ENCODE data around the gene PDILT.

Gene PDILT

DNA sequence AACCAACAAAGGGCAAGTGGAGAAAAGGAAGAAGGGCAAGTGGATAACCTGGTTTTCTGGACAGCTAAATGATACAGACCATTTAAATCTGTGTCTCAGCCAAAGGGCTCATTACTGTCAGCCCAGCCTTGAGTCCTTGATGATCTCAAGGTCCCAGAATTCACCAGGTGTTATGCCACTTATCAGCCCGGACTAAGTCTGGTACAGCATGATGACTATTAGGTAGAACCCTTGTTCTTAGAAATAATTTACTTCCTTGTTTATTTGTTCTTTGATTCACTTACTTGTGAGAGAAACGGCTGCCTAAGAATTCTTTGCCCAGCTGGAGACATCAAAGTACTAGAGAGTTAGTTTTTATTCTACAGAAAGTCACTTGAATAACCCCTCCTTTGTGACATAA is 3.5 kb downstream of the PDILT start:
- Histone ChIP-seq H3K27ac (ENCODE audit: low read length) (no peak overlapping the region), H3K4me1 (ENCODE audit: control insufficient read depth, low read depth, low read length) (no peaks in the 10 kb centered on the region), H3K36me3 (ENCODE audit: control insufficient read depth, low read depth, low read length) (no peaks in the 10 kb centered on the region), H3K9ac (ENCODE audit: low read length) (no peak overlapping the region), H3K4me3 (ENCODE audit: low read length) (no peak overlapping the region), H3K9me3 (ENCODE audit: control insufficient read depth, low read depth, low read length) (no peaks in the 10 kb centered on the region), H3K27me3 (ENCODE audit: control insufficient read depth, insufficient read depth, low read length) (no peaks in the 10 kb centered on the region)

DNA sequence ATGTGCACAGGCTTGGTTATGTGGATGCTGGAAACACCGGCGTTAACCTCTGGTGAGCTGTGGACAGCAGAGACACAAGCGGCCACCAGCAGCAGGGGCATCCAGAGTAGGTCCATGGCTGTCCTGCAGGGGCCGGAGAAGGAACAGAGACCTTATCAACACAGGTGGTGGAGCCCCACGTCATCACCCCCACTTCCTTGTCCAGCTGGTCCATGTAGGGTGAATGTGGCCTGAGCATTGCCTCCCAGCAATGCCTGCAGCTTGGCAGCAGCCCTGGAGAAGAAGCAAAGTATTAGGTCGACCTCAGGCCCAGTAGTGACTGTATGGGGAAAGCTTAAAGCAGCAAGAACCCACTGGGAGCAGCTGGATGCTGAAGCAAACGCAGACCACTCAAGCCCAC is 5.4 kb downstream of the PDILT start:
- Histone ChIP-seq H3K9me3 (ENCODE audit: control insufficient read depth, low read depth, low read length) (no peaks in the 10 kb centered on the region), H3K27ac (ENCODE audit: low read length) (no peak overlapping the region), H3K9ac (ENCODE audit: low read length) (no peak overlapping the region), H3K27me3 (ENCODE audit: control insufficient read depth, insufficient read depth, low read length) (no peaks in the 10 kb centered on the region), H3K4me1 (ENCODE audit: control insufficient read depth, low read depth, low read length) (no peaks in the 10 kb centered on the region), H3K36me3 (ENCODE audit: control insufficient read depth, low read depth, low read length) (no peaks in the 10 kb centered on the region), H3K4me3 (ENCODE audit: low read length) (no peak overlapping the region)

DNA sequence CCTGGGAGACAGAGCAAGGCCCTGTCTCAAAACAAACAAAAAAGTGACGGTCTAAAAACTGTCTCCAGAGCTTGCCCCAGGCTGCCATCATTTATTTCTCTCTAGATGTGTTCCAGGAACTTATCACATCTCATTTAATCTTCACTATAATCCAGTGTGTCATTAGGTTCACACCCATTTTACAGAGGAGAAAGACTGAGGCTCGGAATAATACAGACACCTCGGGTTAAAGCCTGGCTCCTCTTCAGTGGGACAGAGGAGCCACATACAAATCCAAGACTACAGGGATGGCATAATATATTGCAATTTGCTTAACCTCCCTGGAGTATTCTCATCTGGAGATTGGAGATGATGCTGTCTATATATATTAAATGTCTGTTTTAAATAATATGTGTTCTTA is 5.9 kb downstream of the PDILT start:
- no peaks in the 10 kb centered on the region for H3K27me3 ChIP-seq (ENCODE audit: control insufficient read depth, insufficient read depth, low read length)
- H3K4me1 ChIP-seq (ENCODE audit: control insufficient read depth, low read depth, low read length) = no peaks in the 10 kb centered on the region
- H3K9me3 ChIP-seq (ENCODE audit: control insufficient read depth, low read depth, low read length) = no peaks in the 10 kb centered on the region
- H3K4me3 ChIP-seq (ENCODE audit: low read length) = no peak overlapping the region
- no peak overlapping the region for H3K27ac ChIP-seq (ENCODE audit: low read length)
- no peak overlapping the region for H3K9ac ChIP-seq (ENCODE audit: low read length)
- no peaks in the 10 kb centered on the region for H3K36me3 ChIP-seq (ENCODE audit: control insufficient read depth, low read depth, low read length)

DNA sequence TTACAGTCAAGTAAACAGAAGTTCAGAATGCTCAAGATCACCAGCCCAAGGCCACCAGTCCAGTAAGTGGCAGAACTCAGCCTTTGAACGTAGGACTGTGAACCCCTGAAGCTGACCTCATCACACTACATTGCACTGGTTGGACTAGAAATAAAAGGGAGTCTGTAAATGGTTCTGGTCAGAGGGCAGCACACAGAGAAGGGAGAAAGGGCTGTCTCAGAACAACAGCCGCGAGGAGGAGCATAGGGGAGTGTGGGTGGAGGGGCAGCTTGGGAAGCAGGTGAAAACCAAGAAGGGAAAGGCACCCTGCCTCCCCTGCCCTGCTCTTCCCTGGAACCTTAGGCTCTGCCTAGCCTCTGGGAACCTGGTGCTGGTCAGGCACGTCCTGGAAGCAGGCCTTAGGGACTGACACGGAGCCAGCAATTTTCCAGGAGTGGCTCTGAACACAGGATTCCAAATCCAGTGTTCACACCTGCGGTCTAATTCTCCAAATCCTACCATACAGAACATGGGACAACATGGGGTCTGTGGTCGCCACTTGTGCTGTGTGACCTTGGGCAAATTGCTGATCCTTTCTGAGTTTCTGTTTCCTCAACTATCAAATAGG is 7.0 kb downstream of the PDILT start:
- Histone ChIP-seq H3K9ac (ENCODE audit: low read length) (no peak overlapping the region), H3K27ac (ENCODE audit: low read length) (no peak overlapping the region), H3K36me3 (ENCODE audit: control insufficient read depth, low read depth, low read length) (no peaks in the 10 kb centered on the region), H3K4me1 (ENCODE audit: control insufficient read depth, low read depth, low read length) (no peaks in the 10 kb centered on the region), H3K9me3 (ENCODE audit: control insufficient read depth, low read depth, low read length) (no peaks in the 10 kb centered on the region), H3K4me3 (ENCODE audit: low read length) (no peak overlapping the region), H3K27me3 (ENCODE audit: control insufficient read depth, insufficient read depth, low read length) (no peaks in the 10 kb centered on the region)

DNA sequence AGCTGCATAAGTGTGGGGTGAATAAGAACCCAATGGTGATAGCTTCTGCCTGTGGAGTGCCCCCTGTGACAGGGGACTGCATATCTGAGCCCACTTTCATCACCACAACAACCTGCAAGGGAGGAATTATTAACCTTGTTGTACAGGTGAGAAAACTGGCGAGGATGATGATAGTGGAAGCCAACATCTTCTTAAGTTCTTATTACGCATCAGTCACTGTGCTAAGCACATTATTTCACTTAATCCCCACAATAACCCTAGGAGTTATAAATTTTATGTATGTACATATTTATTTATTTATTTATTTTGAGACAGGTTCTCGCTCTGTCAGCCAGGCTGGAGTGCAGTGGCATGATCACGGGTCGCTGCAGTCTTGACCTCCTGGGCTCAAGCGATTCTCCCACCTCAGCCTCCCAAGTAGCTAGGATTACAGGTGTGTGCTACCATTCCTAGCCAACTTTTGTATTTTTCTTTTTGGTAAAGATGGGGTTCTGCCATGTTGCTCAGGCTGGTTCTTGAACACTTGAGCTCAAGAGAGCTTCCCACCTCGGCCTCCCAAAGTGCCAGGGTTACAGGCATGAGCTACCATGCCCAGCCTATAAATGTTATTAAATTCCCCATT is 7.6 kb downstream of the PDILT start:
- Histone ChIP-seq H3K9ac (ENCODE audit: low read length) (no peak overlapping the region), H3K4me1 (ENCODE audit: control insufficient read depth, low read depth, low read length) (no peaks in the 10 kb centered on the region), H3K27ac (ENCODE audit: low read length) (no peak overlapping the region), H3K4me3 (ENCODE audit: low read length) (no peak overlapping the region), H3K9me3 (ENCODE audit: control insufficient read depth, low read depth, low read length) (no peaks in the 10 kb centered on the region), H3K36me3 (ENCODE audit: control insufficient read depth, low read depth, low read length) (no peaks in the 10 kb centered on the region), H3K27me3 (ENCODE audit: control insufficient read depth, insufficient read depth, low read length) (no peaks in the 10 kb centered on the region)

DNA sequence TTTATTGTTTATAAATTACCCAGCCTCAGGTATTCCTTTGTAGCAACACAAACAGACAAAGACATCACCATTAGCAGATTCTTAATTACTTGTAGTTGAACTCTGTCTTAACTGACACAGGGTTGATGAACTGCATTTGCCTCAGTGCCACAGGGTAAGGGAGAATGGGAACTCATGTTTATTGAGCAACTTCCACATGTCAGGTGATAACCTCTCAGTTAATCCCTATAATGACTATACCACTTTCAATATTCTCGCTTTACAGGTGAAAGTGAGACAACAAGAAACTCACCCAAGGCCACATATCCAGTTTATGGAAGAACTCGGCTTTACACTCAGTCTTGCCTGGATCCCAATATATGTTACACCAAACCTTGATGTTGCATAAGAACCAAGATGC is 8.6 kb downstream of the PDILT start:
- H3K9me3 ChIP-seq (ENCODE audit: control insufficient read depth, low read depth, low read length) = no peaks in the 10 kb centered on the region
- no peak overlapping the region for H3K9ac ChIP-seq (ENCODE audit: low read length)
- no peaks in the 10 kb centered on the region for H3K27me3 ChIP-seq (ENCODE audit: control insufficient read depth, insufficient read depth, low read length)
- no peak overlapping the region for H3K27ac ChIP-seq (ENCODE audit: low read length)
- no peak overlapping the region for H3K4me3 ChIP-seq (ENCODE audit: low read length)
- H3K4me1 ChIP-seq (ENCODE audit: control insufficient read depth, low read depth, low read length) = no peaks in the 10 kb centered on the region
- H3K36me3 ChIP-seq (ENCODE audit: control insufficient read depth, low read depth, low read length) = no peaks in the 10 kb centered on the region

DNA sequence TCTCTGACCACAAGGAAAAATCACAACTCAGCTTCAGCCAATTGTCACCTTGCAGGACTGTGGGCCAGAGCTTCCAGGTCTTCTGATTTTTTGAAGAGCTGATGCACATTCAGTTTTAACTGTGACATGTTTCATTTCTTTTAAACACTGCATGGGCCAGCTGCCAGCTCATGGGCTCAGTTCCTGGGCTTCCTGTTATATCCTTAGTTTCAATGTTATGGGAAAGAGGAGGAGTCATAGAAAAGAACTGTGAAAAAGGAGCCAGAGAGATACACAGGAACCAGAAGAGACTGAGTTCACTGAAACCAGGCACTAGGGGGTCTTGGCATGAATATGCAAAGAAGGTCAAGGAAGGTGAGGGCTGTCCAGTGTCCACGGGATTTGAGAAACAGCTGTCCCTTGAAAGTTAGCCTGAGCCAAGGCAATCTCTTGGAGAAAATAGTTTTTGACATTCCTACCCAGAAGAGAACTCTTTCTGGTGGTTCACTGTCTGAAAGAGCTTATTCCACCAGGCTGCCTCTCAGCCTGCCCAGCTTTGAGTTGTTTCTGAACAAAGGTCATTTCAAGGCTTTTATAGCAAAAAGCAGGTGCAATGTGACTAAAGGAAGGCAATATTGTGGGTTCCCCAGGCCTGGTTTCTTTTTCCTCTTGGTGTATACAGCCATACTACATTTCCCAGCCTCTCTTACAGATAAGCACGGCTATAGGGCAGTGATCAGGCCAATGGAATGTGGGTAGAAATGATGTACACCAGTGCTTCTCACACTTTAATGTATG is 10.5 kb downstream of the PDILT start:
- no peak overlapping the region for H3K9ac ChIP-seq (ENCODE audit: low read length)
- no peaks in the 10 kb centered on the region for H3K4me1 ChIP-seq (ENCODE audit: control insufficient read depth, low read depth, low read length)
- no peak overlapping the region for H3K4me3 ChIP-seq (ENCODE audit: low read length)
- no peak overlapping the region for H3K27ac ChIP-seq (ENCODE audit: low read length)
- no peaks in the 10 kb centered on the region for H3K9me3 ChIP-seq (ENCODE audit: control insufficient read depth, low read depth, low read length)
- H3K27me3 ChIP-seq (ENCODE audit: control insufficient read depth, insufficient read depth, low read length) = no peaks in the 10 kb centered on the region
- H3K36me3 ChIP-seq (ENCODE audit: control insufficient read depth, low read depth, low read length) = no peaks in the 10 kb centered on the region

DNA sequence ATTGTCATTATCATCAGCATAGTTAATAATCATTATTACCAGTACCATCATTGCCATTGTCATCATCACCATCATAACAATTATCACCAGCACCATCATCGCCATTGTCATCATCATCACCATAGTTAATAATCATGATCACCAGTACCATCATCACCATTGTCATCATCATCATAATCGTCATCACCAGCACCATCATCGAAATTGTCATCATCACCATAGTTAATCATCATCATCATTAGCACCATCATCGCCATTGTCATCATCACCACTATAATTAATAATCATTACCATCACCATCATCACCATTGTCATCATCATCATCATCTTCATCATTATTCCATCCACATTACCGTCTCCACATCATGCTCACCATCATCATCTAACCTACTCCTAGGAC is 13.5 kb downstream of the PDILT start:
- H3K27me3 ChIP-seq (ENCODE audit: control insufficient read depth, insufficient read depth, low read length) = no peaks in the 10 kb centered on the region
- H3K36me3 ChIP-seq (ENCODE audit: control insufficient read depth, low read depth, low read length) = no peaks in the 10 kb centered on the region
- no peak overlapping the region for H3K27ac ChIP-seq (ENCODE audit: low read length)
- no peaks in the 10 kb centered on the region for H3K9me3 ChIP-seq (ENCODE audit: control insufficient read depth, low read depth, low read length)
- no peak overlapping the region for H3K4me3 ChIP-seq (ENCODE audit: low read length)
- H3K4me1 ChIP-seq (ENCODE audit: control insufficient read depth, low read depth, low read length) = peaks cover 5% of the 10 kb centered on the region
- H3K9ac ChIP-seq (ENCODE audit: low read length) = no peak overlapping the region

DNA sequence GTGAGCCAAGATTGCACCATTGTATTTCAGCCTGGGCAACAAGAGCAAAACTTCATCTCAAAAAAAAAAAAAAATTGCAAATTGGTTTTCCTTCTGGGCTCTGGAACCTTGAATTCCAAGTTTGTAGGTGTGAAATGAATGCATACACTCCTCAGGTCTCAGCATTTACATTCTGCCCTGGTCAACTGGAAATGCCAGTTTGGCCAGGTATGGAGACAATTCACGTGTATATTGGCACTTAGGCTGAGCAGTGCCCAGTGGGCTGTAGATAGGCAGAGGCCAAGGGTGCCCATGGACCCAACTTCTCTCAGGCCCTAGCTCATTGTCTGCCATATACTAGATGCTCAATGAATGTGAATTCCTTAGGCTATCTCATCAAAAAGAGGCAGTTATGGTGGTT is 15.7 kb downstream of the PDILT start:
- Histone ChIP-seq H3K27me3 (ENCODE audit: control insufficient read depth, insufficient read depth, low read length) (no peaks in the 10 kb centered on the region), H3K27ac (ENCODE audit: low read length) (no peak overlapping the region), H3K4me1 (ENCODE audit: control insufficient read depth, low read depth, low read length) (peaks cover 5% of the 10 kb centered on the region), H3K9ac (ENCODE audit: low read length) (no peak overlapping the region), H3K4me3 (ENCODE audit: low read length) (no peak overlapping the region), H3K36me3 (ENCODE audit: control insufficient read depth, low read depth, low read length) (no peaks in the 10 kb centered on the region), H3K9me3 (ENCODE audit: control insufficient read depth, low read depth, low read length) (no peaks in the 10 kb centered on the region)

DNA sequence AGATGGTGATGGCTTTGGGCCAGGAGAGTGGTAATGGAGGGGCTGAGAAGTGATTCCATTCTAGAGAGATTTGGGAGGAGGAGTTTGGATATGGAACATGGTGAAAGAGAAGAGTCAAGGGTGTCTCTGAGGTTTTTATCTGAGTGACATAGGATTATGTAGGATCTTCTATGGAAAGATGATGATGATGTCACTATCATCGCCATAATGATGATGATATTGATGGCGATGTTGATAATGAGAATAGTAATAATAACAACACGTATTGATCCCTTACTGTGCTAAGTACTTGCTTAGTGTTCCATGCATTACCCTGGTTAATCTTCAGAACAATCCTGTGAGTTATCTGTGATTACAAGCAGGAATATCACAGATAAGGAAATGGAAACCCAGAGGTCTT is 16.6 kb downstream of the PDILT start:
- H3K27me3 ChIP-seq (ENCODE audit: control insufficient read depth, insufficient read depth, low read length) = no peaks in the 10 kb centered on the region
- H3K9me3 ChIP-seq (ENCODE audit: control insufficient read depth, low read depth, low read length) = no peaks in the 10 kb centered on the region
- H3K4me1 ChIP-seq (ENCODE audit: control insufficient read depth, low read depth, low read length) = peaks cover 5% of the 10 kb centered on the region
- no peak overlapping the region for H3K4me3 ChIP-seq (ENCODE audit: low read length)
- no peaks in the 10 kb centered on the region for H3K36me3 ChIP-seq (ENCODE audit: control insufficient read depth, low read depth, low read length)
- H3K9ac ChIP-seq (ENCODE audit: low read length) = no peak overlapping the region
- no peak overlapping the region for H3K27ac ChIP-seq (ENCODE audit: low read length)

DNA sequence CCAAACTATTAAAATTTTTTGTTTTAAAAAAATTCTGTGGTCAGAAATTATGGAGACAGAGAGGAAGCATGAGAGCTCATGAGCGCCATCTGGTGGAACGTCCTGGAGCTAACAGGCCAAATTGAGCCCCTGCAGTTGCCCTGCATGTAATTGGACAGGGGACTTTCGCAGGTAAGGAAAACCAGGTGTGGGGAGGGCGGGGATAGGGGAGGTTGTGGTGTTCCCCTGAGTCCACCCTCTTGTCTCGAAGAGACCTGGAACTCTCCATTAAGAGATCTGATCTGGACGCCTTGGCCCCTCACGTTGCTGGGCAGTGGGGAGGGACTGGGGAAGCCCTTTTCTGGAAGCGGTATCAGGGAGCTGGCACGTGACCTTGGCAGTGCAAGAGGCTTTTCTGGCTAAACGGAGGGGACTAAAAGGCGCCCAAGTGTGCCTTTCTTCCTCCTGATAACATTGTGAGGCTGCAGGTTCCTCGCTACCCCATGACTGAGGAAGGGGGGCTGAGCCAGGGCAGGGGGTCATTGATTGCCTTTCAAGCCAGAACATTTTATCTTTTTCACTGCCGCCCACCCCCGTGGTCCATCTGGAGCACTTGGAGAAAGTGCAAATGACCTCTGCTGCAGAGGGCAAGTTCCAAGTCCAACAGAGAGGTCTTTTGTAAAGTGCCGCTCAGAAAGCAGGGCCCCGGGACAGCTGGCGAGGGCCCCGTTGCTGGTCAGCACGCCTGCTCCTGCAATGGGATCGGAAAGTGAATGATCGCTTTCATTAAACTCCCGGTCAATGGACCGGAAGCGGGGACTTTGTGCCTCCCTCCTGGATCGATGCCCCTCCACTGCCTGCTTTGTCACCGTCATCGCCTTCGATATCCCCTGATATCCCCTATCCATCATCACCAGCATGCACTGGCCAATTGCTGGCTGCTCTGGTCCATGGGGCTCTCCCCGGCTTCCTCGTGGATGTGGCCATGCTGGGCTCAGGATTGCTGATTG is 18.4 kb downstream of the PDILT start:
- peak overlapping the region; percentile 36 for H3K9ac ChIP-seq (ENCODE audit: low read length)
- H3K27me3 ChIP-seq (ENCODE audit: control insufficient read depth, insufficient read depth, low read length) = no peaks in the 10 kb centered on the region
- H3K4me3 ChIP-seq (ENCODE audit: low read length) = peak overlapping the region; percentile 66
- H3K4me1 ChIP-seq (ENCODE audit: control insufficient read depth, low read depth, low read length) = peaks cover 5% of the 10 kb centered on the region
- no peak overlapping the region for H3K27ac ChIP-seq (ENCODE audit: low read length)
- no peaks in the 10 kb centered on the region for H3K9me3 ChIP-seq (ENCODE audit: control insufficient read depth, low read depth, low read length)
- no peaks in the 10 kb centered on the region for H3K36me3 ChIP-seq (ENCODE audit: control insufficient read depth, low read depth, low read length)

Measured in iPS-18a (cell line).